ENCODE results near the gene ABCC8. TPM values are rescaled to one million over a fixed set of nuclear protein-coding genes. Genes with fewer than 3 reads are reported as not detected.

ABCC8 gene
- total and polyA plus RNA-seq, 4 donors, result 1.2 to 14.9 (median 3.1) TPM

GRCh38 chr11:17395554-17395961 lies 81.1 kb downstream of the ABCC8 start:
- no peak overlapping the region for H3K9ac ChIP-seq (ENCODE audit: insufficient read depth in 1 of 2, low read length in 2 of 2)
- no peaks in the 10 kb centered on the region for H3K4me1 ChIP-seq (ENCODE audit: control insufficient read depth in 5 of 5, insufficient read depth in 5 of 5, low read length in 5 of 5)
- H3K27ac ChIP-seq (ENCODE audit: low read depth in 1 of 2, low read length in 1 of 2), result no peak overlapping the region
- ATAC-seq (ENCODE audit: insufficient read depth, low FRiP score) (no peak), DNase-seq (no peak)
- no peak for TF ChIP-seq CTCF (IDR thresholded peaks at IDR 0.05; ENCODE audit: control extremely low read depth, extremely low read depth)
- H3K9me3 ChIP-seq (ENCODE audit: control insufficient read depth in 4 of 4, insufficient read depth in 3 of 4, low read length in 3 of 4), result no peaks in the 10 kb centered on the region
- no peaks in the 10 kb centered on the region for H3K36me3 ChIP-seq (ENCODE audit: control insufficient read depth in 4 of 4, insufficient read depth in 4 of 4, low read length in 4 of 4)
- peaks cover 0 to under 1% (median 0%) of the 10 kb centered on the region in 3 donors for H3K27me3 ChIP-seq (ENCODE audit: control insufficient read depth in 3 of 3, insufficient read depth in 3 of 3, low read length in 2 of 3)
- WGBS, 2 donors, result 95 to 99% methylated on average over 20 of the region's 20 CpGs
- H3K4me3 ChIP-seq, result no peak overlapping the region

- 90% methylated on average over 10 of the region's 10 CpGs for WGBS, 2 donors
- Histone ChIP-seq H3K27ac (ENCODE audit: low read depth in 1 of 2, low read length in 1 of 2) (no peak overlapping the region), H3K9me3 (ENCODE audit: control insufficient read depth in 4 of 4, insufficient read depth in 3 of 4, low read length in 3 of 4) (no peaks in the 10 kb centered on the region), H3K27me3 (ENCODE audit: control insufficient read depth in 3 of 3, insufficient read depth in 3 of 3, low read length in 2 of 3) (peaks cover 0 to 4% (median 4%) of the 10 kb centered on the region in 3 donors), H3K9ac (ENCODE audit: insufficient read depth in 1 of 2, low read length in 2 of 2) (no peak overlapping the region), H3K36me3 (ENCODE audit: control insufficient read depth in 4 of 4, insufficient read depth in 4 of 4, low read length in 4 of 4) (no peaks in the 10 kb centered on the region), H3K4me1 (ENCODE audit: control insufficient read depth in 5 of 5, insufficient read depth in 5 of 5, low read length in 5 of 5) (no peaks in the 10 kb centered on the region), H3K4me3 (no peak overlapping the region)
- DNase-seq (no peak), ATAC-seq (ENCODE audit: insufficient read depth, low FRiP score) (no peak)
- TF ChIP-seq CTCF (IDR thresholded peaks at IDR 0.05; ENCODE audit: control extremely low read depth, extremely low read depth), result no peak
Observed at GRCh38 chr11:17394743-17395390, 81.8 kb downstream of the ABCC8 start.

- ATAC-seq (ENCODE audit: insufficient read depth, low FRiP score), result no peak
- WGBS, 2 donors, result 90 to 93% methylated on average over 6 of the region's 6 CpGs
- no peak for TF ChIP-seq CTCF (IDR thresholded peaks at IDR 0.05; ENCODE audit: control extremely low read depth, extremely low read depth)
- no peaks in the 10 kb centered on the region for H3K36me3 ChIP-seq (ENCODE audit: control insufficient read depth in 4 of 4, insufficient read depth in 4 of 4, low read length in 4 of 4)
- DNase-seq, result no peak
- H3K27me3 ChIP-seq (ENCODE audit: control insufficient read depth in 3 of 3, insufficient read depth in 3 of 3, low read length in 2 of 3), result peaks cover 0 to 6% (median 4%) of the 10 kb centered on the region in 3 donors
- H3K4me1 ChIP-seq (ENCODE audit: control insufficient read depth in 5 of 5, insufficient read depth in 5 of 5, low read length in 5 of 5), result no peaks in the 10 kb centered on the region
- H3K27ac ChIP-seq (ENCODE audit: low read depth in 1 of 2, low read length in 1 of 2), result no peak overlapping the region
- H3K9me3 ChIP-seq (ENCODE audit: control insufficient read depth in 4 of 4, insufficient read depth in 3 of 4, low read length in 3 of 4), result no peaks in the 10 kb centered on the region
- H3K4me3 ChIP-seq, result no peak overlapping the region
- H3K9ac ChIP-seq (ENCODE audit: insufficient read depth in 1 of 2, low read length in 2 of 2), result no peak overlapping the region
Observed at GRCh38 chr11:17393472-17393871, 83.2 kb downstream of the ABCC8 start.

GRCh38 chr11:17392872-17393271 lies 83.8 kb downstream of the ABCC8 start:
- H3K36me3 ChIP-seq (ENCODE audit: control insufficient read depth in 4 of 4, insufficient read depth in 4 of 4, low read length in 4 of 4), result no peaks in the 10 kb centered on the region
- H3K9me3 ChIP-seq (ENCODE audit: control insufficient read depth in 4 of 4, insufficient read depth in 3 of 4, low read length in 3 of 4), result no peaks in the 10 kb centered on the region
- H3K27me3 ChIP-seq (ENCODE audit: control insufficient read depth in 3 of 3, insufficient read depth in 3 of 3, low read length in 2 of 3), result peaks cover 0 to 6% (median 4%) of the 10 kb centered on the region in 3 donors
- H3K9ac ChIP-seq (ENCODE audit: insufficient read depth in 1 of 2, low read length in 2 of 2), result no peak overlapping the region
- no peak for TF ChIP-seq CTCF (IDR thresholded peaks at IDR 0.05; ENCODE audit: control extremely low read depth, extremely low read depth)
- WGBS, 2 donors, result 89% methylated on average over 14 of the region's 14 CpGs
- no peak overlapping the region for H3K4me3 ChIP-seq
- peaks cover 0 to under 1% (median 0%) of the 10 kb centered on the region in 5 donors for H3K4me1 ChIP-seq (ENCODE audit: control insufficient read depth in 5 of 5, insufficient read depth in 5 of 5, low read length in 5 of 5)
- H3K27ac ChIP-seq (ENCODE audit: low read depth in 1 of 2, low read length in 1 of 2), result no peak overlapping the region
- DNase-seq (no peak), ATAC-seq (ENCODE audit: insufficient read depth, low FRiP score) (no peak)

Data from lung (tissue), 12 donors.